GM18498 (cell line): ENCODE measurements around the gene AK1.

Experiments used
- ATAC-seq: cut with Tn5 transposase; IDR thresholded peaks from one replicate; pipeline ENCODE4 v1.9.1; 2021; ENCODE audit warnings: mild to moderate bottlenecking, moderate library complexity; ENCODE audit not compliant: unreplicated experiment

Gene AK1, protein sequence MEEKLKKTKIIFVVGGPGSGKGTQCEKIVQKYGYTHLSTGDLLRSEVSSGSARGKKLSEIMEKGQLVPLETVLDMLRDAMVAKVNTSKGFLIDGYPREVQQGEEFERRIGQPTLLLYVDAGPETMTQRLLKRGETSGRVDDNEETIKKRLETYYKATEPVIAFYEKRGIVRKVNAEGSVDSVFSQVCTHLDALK

DNA sequence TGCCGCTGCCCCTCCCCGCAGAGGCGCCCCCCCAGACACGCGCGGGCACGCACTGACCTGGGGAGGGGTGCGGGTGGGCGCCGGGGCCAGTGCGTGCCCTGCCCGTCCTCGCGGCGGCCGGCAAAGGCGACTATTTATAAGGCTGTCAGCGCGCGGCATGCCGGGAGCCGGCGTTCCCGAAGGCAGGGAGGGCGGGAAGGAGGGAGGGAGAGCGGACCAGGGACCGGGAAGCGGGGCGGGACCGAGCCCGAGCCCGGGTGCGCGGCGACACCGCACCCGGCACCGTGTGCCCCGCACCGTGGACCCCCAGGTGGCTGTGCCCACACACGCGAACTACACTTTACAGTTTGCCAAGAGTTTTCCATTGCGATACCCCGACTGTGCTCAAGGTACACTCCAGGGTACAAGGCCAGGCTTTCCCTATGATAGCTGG, at the start of gene AK1:
Gene AK1 (minus strand): TSS at position 110 of the 433 bp plus-strand sequence. CDS start 3,058 bp downstream, outside the sequence.
- no peak for ATAC-seq

DNA sequence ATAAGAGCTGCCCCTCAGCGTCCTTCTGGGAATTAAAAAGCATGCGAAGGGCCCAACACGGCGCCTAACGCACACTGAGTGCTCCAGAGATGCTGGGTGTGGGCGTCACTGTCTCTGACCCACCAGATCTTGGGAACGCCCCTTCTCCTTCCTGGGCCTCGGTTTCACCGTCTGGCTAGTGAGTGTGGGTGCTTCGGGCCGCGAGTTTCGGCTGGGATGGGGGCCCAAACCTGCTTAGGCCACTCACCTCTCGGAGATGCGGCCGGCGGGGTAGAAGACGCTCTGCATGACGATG, 49.4 kb upstream of the AK1 start:
- ATAC-seq: no peak

DNA sequence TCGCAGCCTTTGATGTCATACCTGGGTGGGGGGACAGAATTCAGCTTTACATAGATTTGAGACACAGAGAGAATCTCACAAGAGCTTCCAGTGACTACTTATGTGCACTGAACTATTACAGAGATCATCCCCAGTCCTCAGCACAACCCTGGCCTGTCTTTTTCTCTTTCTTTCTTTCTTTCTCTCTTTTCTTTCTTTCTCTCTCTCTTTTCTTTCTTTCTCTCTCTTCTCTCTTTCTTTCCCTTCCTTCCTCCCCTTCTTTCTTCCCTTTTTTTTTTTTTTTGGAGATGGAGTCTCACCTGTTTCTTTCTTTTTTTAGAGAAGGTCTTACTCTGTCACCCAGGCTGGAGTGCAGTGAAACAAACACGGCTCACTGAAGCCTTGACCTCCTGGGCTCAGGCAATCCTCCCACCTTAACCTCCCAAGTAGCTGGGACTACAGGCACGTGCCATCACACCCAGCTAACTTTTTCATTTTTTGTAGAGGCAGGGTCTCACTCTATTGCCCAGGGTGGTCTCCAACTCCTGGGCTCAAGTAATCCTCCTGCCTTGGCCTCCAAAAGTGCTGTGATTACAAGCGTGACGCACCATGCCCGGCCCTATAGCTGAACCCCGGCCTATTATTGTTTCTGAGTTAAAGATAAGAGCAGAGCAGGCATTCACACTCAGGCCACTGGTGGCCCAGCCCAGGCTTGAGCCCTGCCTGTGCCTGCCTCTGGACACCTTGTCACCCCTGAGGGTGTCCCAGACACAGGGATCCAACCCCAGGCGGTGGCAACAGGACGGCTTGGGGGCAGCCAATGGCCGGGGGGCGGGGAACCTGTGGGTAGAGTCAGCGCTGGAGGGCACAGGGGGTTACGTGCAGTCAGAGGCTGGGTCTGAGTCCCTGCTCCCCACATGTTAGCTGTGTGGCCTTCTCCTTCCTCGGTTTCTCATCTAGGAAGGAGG, 48.8 kb upstream of the AK1 start:
- no peak for ATAC-seq

DNA sequence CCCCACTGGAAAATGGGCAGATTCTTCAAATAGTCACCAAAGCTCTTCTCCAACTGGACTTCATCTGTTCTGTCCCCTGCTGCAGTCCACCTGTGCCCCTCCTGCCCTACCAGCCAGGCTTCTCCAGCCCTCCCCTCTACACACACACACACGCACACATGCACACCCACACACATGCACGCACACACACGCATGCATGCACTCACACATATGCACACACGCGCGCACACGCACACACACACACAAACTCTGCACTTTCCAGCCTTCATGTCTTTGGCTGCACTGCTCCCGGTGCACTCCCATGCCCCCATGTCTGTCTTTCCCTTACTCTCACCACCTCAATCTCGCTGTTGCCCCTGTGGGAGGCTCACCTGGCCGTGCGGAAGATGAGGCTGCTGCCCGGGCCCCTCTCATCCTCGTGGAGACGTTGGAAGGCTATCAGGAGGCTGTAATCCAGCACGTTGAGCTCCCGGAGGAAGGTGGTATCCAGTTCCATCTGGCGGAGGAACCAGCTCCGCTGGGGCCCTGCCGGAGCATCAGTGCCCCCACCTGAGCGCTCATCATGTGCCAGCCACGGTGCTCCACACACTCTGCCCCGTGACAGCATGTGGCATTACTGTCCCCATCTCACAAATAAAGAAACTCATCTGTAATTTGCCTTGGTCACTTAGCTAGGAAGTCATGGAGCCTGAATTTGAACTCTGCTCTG, 47.4 kb upstream of the AK1 start:
- no peak for ATAC-seq

DNA sequence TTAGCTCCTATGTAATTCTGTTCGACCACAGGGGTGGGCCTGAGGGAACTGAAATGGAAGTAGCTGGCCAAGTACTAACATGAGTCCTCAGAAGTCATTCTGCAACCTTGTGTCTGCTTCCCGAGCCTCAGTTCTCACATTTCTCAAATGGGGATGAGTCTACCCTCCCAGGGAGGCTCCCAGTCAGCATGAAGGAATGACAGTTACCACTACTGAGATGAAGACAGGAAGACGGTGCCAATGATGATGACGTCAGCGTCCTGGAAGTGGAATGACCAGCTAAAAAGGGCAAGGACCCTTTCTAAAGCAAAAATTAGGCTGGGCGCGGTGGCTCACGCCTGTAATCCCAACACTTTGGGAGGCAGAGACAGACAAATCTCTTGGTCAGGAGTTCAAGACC, 46.3 kb upstream of the AK1 start:
- no peak for ATAC-seq

DNA sequence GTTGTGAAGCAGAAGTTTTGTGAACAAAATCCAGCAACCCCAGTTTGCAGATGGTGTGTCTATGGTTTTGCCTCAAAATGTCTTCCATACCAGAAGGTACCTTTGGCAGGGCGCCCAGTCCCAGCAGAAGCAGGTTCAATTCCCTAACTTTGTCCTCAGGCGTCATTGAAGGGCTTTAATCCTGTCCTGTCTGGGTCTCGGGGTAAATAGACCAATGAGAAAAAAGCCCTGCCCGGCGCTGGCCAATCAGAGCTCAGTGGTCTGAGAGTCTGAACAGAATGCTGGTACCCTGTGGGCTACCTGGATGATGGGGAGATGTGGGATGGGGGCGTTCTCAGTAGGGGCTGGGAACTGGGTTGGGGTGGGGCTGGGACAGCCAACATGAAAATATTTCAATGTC, 45.6 kb upstream of the AK1 start:
- ATAC-seq: no peak

DNA sequence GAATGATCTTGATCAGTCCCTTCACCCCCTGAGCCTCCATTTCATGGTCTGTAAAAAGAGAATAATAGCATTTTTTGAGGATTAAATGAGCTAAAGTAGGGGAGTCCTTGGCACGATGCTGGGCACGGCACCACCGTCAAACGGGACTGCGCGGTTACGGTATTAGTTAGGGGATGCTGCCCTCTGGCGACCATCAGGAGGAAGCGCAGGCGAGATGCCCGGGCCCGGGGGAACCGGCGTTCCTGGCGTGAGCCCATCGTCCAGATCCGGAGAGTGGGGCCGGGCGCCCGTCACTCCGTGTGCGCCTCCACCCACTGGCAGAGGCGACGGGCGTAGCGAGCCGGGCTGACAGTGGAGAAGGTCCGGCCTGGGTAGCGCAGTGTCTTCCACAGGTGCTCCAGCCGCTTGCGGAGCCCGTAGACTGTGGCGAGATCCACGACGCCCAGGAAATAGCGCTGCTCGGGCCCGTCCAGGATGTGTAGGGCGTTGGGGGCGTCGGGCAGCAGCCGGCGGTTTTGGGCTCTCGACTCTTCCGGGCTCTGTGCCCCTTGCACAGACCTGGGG, 44.2 kb upstream of the AK1 start:
- no peak for ATAC-seq

DNA sequence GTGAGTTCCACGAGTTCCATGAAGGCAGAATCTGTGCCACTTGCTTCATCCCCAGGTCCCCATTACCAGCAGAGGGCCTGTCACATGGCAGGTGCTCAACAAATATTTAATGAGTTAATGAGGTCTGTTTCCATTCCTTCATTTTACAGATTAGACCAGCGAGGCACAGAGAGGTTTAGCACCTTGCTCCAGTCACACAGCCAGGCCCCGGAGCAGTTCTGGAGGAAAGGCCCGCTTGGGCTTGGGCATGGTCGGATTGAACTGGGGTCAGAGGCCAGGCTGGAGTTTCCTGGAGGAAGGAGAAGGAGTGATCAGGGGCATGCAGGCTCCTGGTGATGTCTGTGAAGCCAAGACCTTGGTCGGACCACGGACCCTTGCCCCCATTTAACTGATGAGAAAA, 43.3 kb upstream of the AK1 start:
- no peak for ATAC-seq

DNA sequence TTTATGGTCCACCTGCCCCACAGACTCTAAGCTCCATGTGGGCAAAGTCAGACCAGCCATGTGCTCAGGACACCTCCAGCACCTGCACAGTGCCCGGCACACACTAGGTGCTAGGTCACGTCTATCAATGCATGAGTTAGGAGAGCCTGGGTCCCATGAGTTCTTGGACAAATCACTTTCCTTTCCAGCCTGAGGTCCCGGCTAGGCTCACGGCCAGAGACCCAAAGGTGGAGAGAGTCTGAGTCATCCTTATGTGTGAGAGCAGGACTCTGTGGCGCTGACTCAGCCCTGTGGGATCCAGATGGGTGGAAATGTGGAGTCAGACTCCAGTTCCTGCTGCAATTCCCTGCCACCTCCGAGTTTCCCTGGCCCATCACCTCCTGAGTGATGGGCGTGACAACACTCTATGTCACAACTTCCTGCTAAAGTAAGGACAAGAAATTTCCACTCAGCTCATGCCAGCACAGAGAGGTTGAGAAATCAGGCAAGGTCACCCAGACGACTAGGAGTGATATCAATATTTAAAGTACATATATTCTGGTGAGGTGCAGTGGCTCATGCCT, 41.9 kb upstream of the AK1 start:
- ATAC-seq: no peak

DNA sequence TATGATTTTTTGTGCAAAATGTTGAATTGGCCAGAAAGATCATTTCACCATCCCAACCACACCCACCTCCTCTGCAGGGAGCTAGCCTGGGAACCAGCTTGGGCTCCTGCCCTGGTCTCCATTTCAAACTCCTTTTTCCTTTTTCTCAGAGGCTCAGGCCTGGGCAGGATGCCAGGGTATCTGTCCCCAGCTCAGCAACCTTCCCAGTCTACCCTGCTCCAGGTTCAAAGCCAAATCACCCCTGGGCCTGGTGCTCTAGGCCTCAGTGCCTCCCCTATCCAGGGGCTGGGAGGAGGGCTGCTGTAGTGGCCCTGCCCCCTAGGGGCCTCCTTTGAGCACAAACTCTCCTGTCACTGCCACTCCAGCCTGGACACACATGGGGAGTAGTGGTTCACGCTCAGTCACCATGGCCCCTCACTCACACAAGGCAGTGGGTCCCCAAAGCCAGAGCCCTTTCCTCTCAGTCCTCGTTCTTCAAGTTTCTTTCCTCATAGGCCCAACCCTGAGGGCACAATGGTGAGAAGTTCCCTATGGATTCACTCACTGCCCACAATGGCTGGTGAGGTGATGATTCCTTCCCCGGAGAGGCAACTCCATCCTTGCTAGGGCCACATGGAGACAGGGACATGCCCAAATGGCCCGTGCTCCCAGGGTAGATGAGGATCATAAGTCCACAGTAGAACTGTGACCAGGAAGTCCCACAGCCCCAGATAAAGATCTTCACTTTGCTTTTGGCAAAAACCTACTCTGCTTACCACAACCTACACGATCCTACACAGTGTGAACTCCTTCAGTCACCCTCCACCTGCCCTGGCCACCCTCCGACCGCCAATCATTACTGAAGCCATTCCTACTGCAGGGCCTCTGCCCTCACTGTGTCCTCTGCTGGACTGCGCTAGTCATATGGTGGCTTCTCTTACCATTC, 41.0 kb upstream of the AK1 start:
- ATAC-seq: no peak

DNA sequence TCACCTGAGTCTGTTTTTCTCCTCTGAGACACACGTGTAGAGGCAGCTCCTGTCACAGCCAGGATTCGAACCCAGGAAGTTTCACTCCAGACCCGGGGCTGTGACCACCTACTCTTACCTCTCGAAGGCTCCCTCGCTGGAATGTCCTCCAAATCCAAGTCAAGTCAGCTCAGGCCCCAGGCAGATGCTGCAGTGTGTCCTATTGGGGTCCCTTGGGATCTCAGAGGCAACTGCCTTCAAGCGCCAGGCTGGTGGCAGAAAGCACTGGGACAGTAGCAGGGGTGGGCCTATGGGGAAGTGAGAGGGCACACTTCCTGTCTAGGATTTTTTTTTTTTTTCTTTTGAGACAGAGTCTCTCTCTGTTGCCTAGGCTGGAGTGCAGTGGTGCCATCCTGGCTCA, 40.1 kb upstream of the AK1 start:
- no peak for ATAC-seq

DNA sequence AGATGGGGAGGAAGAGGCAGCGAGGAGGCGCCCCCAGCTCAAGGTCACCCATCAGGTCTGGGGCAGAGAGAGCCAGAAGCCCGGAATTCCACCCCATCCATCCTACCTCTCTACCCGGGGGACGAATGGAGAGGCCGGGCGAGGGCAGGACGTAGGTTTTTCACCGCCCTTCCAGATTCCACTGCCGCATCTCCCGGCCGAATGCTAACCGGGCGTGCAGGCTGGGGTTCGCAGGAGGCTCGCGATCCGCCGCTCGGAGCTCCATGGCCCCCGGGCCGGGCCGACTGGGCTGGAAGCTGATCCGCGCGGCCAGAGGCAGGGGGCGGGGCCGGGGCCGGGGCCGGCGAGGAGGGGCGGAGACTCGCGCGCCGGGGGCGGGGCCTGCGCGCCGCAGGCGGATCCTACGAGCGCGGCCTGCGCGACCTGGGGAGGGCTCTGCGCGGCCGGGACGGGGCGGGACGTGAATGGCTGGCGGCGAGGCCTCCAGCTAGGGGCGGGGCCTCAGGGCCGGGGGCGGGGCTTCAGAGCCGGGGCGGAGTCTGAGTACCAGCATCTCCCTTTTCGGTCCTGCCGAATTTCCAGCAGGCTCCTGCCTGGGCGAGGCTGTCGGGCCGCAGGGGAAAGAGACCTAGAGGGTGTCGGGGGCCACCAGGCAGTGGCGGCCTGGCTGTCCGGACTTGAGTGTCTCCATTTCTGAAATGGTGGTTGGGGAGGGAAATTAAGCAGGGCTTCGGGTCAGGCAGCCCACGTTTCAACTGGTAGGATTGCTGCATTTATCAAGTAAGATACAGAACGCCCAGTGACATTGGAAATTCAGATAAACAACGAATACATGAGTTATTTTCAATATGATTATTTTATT, 39.5 kb upstream of the AK1 start, which contains the start of gene ST6GALNAC4:
Gene ST6GALNAC4 (minus strand): TSS at position 322 of the 862 bp plus-strand sequence. CDS start 622 bp downstream, outside the sequence.
- peak; percentile 80 for ATAC-seq

DNA sequence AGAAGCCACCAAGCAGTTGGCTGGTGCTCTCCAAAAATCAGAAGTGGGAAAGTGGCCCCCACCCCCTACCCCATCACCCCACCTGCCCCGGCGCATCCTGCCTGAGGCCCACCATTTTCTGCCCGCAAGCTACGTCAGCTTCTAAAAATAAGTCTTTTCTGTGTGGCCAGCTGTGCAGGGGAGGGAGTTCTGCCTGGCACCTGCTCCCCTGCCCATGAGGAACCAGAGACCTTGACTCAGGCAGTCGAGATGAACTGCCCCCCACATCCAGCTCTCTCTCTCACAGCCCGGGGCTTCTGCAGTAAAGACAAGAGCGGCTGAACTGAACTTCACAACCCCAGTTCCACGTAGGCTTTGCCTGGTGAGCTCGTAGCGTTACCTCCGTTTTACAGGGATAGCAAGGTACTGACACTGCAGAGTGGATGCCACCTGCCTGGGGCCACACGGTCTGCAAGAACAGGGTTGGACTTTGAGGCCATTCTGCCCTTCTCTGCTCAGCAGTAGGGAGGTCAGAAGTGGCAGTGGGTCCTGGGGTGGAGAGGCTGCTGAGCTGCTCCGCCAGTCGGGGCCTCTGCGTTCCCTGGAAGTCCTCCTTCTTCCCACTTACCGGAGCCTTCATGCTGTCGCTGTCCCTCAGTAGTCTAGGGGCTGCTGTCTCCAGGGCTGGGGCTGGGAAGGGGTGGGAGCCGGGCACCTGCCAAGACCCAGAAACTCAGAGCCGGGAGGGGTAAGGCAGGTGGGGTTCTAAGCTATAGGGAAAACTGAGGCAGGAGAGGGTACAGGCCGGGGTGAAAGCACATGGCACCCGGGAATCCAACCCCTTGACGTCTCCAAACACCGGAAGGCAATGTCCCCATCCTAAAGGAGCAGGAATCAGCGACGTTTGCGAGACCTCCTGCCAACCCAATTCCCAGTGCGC, 38.6 kb upstream of the AK1 start:
- ATAC-seq: no peak

DNA sequence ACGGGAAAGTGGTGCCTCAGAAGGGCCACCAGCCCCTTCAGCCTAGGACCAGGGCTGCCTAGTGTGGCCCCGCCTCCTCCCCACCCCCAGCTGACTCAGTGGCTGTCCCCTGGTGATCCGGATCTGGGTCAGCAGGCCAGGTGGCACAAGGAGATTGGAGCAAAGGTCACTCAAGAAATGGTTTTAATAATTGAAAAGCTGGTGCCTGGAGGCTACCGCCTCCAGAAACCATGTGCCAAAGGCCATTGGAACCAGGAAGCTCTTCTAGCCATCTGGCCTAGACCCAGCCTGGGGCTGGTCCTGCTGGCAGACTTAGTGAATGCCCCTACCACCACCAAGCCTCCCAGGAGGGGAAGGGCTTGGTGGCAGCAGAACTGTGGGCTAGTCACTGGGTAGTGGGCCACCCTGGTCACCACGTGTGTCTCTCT, 37.9 kb upstream of the AK1 start:
- ATAC-seq: no peak

DNA sequence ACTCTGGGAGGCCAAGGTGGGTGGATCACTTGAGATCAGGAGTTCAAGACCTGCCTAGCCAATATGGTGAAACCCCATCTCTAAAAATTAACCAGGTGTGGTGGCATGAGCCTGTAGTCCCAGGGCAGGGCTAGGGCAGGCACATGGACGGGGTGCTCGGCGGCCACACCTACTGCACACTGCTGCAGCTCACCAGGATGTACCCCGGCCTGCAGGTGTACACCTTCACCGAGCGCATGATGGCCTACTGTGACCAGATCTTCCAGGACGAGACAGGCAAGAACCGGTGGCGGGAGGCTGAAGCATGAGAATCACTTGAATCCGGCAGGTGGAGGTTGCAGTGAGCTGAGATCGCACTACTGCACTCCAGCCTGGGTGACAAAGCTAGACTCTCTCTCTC, 36.2 kb upstream of the AK1 start:
- ATAC-seq: no peak

DNA sequence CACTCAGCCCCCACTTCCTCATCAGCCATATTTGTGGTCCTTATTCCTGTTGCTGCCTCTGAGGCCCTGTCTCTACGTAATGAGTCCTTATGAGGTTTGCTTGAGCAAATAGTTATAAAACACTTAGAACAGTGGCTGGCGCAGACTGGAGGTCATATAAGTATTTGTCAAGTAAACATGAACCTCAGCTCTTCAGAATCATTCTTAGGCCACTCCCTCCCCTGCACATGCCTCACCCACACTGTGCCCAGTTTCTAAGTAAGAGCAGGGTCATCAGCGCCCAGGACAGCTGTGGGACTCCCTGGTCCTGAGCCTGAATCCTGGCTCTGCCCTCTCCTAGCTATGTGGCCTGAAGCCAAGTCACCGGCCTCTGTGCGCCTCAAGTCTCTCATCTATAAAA, 35.4 kb upstream of the AK1 start:
- ATAC-seq: no peak

DNA sequence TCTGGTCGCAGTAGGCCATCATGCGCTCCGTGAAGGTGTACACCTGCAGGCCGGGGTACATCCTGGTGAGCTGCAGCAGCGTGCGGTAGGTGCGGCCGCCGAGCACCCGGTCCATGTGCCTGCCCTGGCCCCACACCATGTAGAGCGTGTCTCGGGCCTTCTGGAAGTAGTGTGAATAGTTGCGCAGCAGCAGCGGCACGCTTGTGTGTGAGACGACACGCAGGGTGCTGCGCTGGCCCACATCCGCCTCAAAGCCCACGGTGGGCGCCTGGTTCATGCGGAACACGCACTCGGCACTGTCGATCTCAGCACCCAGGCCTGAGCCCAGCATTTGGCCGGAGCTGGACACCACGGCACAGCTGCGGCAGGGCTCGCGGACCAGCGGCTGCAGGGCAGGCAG, 34.8 kb upstream of the AK1 start:
- ATAC-seq: no peak

DNA sequence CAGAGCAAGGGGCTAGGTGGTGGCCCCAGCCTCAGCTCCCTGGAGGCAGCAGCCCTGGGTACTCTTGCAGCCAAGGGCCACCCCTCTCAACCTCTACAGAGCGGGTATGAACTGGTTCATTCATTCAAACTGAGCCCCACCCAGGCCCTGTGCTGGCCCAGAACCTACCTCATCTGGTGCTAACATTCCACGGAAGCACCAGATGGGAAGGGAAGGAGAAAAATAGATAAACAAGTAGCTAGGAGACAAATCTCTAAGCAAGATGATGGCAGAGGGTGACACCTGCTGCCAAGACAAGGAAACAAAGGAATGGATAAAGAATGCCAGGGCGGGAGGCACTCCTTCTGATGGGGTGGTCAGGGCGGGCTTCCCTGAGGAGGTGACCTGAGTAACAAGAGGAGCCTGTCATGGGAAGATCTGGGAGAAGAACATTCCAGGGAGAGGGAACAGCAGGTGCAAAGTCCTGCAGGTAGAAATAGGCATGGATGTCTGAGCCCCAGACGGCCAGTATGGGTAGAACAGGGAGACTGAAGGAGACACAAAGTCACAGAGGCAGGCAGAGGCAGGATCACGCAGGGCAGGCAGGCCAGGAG, 33.2 kb upstream of the AK1 start:
- ATAC-seq: no peak
